Activated T-cell treated with anti-CD3 and anti-CD28 coated beads for 1 hour (primary cell): ENCODE results near the gene LGALS3BP.

ENCODE experiments used
- DNase-seq: peaks from one replicate; pipeline ENCODE4 v3.0.0-alpha.2; 2020; ENCODE audit warnings: low read depth

LGALS3BP gene

GRCh38 chr17:79014158-79014758 lies 34.5 kb upstream of the LGALS3BP start:
- no peak for DNase-seq

- DNase-seq, result no peak
Measured at GRCh38 chr17:79012563-79013134, 32.9 kb upstream of the LGALS3BP start.

GRCh38 chr17:79011451-79012147 lies 31.9 kb upstream of the LGALS3BP start:
- no peak for DNase-seq

GRCh38 chr17:79010304-79010646 lies 30.6 kb upstream of the LGALS3BP start:
- no peak for DNase-seq

- DNase-seq, result peak; percentile 73
Measured at GRCh38 chr17:79009397-79010303, 29.9 kb upstream of the LGALS3BP start, which contains the start of gene CANT1. CANT1 (minus strand) TSS chr17:79009764; CDS start chr17:78997622, 12,142 bp downstream.

DNA sequence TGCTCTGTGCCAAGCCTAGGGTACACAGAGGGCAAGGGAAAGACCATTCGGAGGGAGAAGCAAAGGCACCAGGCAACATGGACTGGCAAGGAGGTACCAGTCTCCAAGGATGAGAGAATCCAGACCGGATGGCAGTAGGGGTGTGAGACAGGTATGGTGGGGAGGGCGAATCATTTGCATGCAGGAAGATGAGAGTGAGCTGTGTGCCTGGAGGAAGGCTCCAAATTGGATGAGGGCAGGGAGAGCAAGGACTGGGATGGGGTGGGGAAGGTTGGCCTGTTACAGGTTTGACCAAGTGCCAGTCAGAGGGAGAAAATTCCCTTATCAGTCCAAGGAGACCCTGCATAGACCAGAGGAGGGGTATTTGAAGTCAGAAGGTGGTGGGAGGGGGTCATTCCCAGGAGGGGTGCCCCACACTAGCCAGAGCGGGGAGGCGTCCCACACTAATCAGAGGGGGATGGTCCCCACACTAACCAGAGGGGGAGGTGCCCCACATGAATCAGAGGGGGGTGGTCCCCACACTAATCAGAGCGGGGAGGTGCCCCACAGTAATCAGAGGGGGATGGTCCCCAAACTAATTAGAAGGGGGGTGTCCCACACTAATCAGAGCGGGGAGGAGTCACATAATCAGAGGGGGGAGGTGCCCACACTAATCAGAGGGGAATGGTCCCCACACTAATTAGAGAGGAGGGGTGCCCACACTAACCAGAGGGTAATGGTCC lies 29.1 kb upstream of the LGALS3BP start:
- no peak for DNase-seq

DNA sequence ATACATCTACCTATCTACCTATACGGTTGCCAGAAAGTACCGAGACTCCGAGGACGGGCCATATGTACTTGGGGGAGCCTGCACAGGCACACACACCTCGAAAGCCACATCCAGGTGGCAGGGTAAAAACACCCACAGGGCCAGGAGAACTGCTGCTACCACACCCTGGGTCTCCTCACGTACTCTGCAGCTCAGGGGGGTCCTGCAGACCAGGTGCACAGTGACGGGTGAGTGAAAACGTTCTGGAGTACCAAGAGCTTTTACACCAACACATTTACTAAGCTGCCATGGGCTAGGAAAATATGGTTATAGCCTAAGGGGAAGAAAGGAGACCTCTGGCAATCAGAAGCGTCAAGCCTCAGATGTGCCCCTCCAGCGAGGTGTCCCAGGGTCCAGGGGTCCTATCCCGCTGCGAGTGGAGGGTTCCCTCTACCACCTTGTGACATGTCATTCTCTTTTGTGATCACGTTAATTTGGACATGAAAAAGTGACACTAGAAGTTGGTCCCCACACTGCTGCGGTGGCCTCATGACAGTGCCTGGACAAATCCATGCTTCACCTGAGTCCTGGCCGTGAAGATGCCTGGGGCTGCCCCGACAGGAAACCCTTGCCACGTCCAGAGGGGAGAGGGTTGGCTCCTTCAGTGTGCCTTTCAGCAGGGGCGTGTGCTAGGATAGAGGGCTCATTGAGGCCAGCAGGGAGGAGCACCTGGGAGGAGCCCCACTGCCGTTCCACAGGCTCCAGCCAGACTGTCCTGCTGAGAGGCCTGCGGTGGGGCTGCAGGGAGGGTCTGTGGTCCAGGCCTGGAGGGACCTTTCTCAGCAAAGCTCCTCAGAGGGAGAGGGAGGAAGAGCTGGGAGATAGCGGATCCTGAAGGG lies 28.0 kb upstream of the LGALS3BP start:
- no peak for DNase-seq

GRCh38 chr17:79006794-79007503 lies 27.2 kb upstream of the LGALS3BP start:
- DNase-seq, result no peak

- no peak for DNase-seq
Measured at GRCh38 chr17:79006046-79006445, 26.3 kb upstream of the LGALS3BP start.

GRCh38 chr17:79005063-79005861 lies 25.5 kb upstream of the LGALS3BP start:
- DNase-seq, result no peak

GRCh38 chr17:79003661-79004411 lies 24.1 kb upstream of the LGALS3BP start:
- no peak for DNase-seq

GRCh38 chr17:79002796-79003593 lies 23.3 kb upstream of the LGALS3BP start:
- no peak for DNase-seq

DNA sequence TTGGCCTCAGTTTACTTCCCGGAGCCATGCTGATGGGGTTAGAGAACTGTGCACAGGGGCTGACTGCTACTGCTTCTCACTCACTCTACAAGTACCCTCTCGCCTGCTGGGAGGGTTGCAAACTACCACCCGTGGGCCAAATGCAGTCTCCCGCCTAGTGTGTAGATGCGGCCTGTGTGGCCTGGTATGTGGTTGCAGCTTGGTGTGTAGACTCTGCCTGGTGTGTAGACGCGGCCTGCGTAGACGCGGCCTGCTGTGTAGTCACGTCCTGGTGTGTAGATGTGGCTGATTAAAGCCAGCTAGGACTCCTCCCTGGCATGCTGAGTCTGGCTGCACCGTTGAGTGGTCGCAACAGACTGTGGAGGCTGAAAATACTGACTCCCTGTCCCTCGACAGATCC lies 22.6 kb upstream of the LGALS3BP start:
- DNase-seq, result no peak

GRCh38 chr17:79001190-79002020 lies 21.7 kb upstream of the LGALS3BP start:
- no peak for DNase-seq

GRCh38 chr17:79000396-79001189 lies 20.9 kb upstream of the LGALS3BP start:
- no peak for DNase-seq

DNA sequence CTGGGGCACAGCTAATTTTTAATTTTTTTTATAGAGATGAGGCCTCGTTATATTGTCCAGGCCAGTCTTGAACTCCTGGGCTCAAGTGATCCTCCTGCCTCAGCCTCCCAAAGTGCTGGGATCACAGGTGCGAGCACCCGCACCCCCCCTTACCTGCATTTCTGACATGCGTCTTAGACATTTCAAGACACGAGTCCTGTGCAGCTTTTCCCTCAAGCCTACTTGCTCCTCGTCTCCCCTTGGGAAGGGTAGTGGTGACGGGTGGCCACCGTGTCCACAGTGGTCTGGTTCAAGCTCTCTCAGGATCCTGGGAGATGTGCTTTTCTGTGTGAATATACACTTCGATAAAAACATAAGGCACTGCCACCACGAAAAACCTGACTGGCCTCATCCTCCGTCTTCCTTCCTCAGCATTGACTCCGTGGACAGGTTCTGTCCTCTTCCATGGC lies 20.2 kb upstream of the LGALS3BP start:
- no peak for DNase-seq
